HEK293 (cell line): ENCODE results near the gene TIGD2.

Experiments
- CTCF ChIA-PET: fragments of 350-600 bp; formaldehyde crosslinking; extraction: SDS; loops from one replicate; lab custom pipeline; 2021; ENCODE audit warnings: antibody characterized with exemption; lab: Yijun Ruan, JAX
- POLR2A ChIA-PET: fragments of 300-600 bp; formaldehyde crosslinking; extraction: SDS; loops from one replicate; lab custom pipeline; 2020; ENCODE audit warnings: antibody characterized with exemption, inconsistent platforms; lab: Yijun Ruan, JAX
- H3K27ac ChIP-seq: fragments of 200-500 bp; sonication (Bioruptor generic); 2 replicates; pipeline ENCODE4 v1.5.1; 2014; ENCODE audit warnings: low read depth, low read length, control low read depth, inconsistent platforms; ENCODE audit errors: extremely low read depth
- H3K36me3 ChIP-seq, 2 experiments: fragments of 200-500 bp in 1 of 2; sonication (Bioruptor generic) in 1 of 2; 1 replicate in 1 of 2; 2 replicates in 1 of 2; pipeline ENCODE4 v1.5.1; 2014 to 2017; ENCODE audit warnings: inconsistent platforms in 2 of 2, low read length in 2 of 2; ENCODE audit not compliant: control insufficient read depth in 2 of 2, insufficient read depth in 1 of 2
- H3K4me1 ChIP-seq: fragments of 200-500 bp; sonication (Bioruptor generic); 2 replicates; pipeline ENCODE4 v1.5.1; 2014; ENCODE audit warnings: mild to moderate bottlenecking, low read length, inconsistent platforms; ENCODE audit not compliant: control insufficient read depth, insufficient read depth
- H3K4me3 ChIP-seq: 2 replicates; pipeline ENCODE4 v1.5.1; 2011; ENCODE audit warnings: low read depth, mild to moderate bottlenecking, control low read depth, low read length, moderate library complexity
- H3K9me3 ChIP-seq: fragments of 200-500 bp; sonication (Bioruptor generic); 2 replicates; pipeline ENCODE4 v1.5.1; 2014; ENCODE audit warnings: low read depth, low read length, inconsistent platforms; ENCODE audit not compliant: control insufficient read depth, insufficient read depth
- CTCF ChIP-seq: fragments of 450-650 bp; formaldehyde crosslinking; IDR thresholded peaks from 2 replicates; pipeline ENCODE4 v1.5.1; 2016; ENCODE audit warnings: missing biosample characterization, missing genetic modification characterization
- GFI1B ChIP-seq: fragments of 450-650 bp; formaldehyde crosslinking; IDR thresholded peaks from 2 replicates; pipeline ENCODE4 v1.5.1; 2016; ENCODE audit warnings: missing biosample characterization, missing genetic modification characterization
- GLIS1 ChIP-seq: fragments of 450-650 bp; formaldehyde crosslinking; IDR thresholded peaks from 2 replicates; pipeline ENCODE4 v1.5.1; 2016; ENCODE audit warnings: missing biosample characterization, missing genetic modification characterization
- HOXA7 ChIP-seq: sonication (generic); formaldehyde crosslinking; IDR thresholded peaks from 2 replicates; pipeline ENCODE4 v1.8.1; 2022; ENCODE audit warnings: missing genetic modification reagents, borderline replicate concordance
- IKZF3 ChIP-seq: fragments of 450-650 bp; IDR thresholded peaks from 2 replicates; pipeline ENCODE4 v1.5.0; 2018; ENCODE audit warnings: missing biosample characterization, mild to moderate bottlenecking, missing genetic modification characterization, moderate library complexity
- KLF10 ChIP-seq: fragments of 450-650 bp; IDR thresholded peaks from 2 replicates; pipeline ENCODE4 v1.5.1; 2018; ENCODE audit warnings: missing biosample characterization, mild to moderate bottlenecking, missing genetic modification characterization
- KLF7 ChIP-seq: fragments of 450-650 bp; formaldehyde crosslinking; IDR thresholded peaks from 2 replicates; pipeline ENCODE4 v1.5.1; 2016; ENCODE audit warnings: missing biosample characterization, missing genetic modification characterization, borderline replicate concordance
- OVOL3 ChIP-seq: fragments of 450-650 bp; formaldehyde crosslinking; IDR thresholded peaks from 2 replicates; pipeline ENCODE4 v1.5.1; 2016; ENCODE audit warnings: missing biosample characterization, missing genetic modification characterization
- RBAK ChIP-seq: fragments of 450-650 bp; formaldehyde crosslinking; IDR thresholded peaks from 2 replicates; pipeline ENCODE4 v1.5.1; 2016; ENCODE audit warnings: missing biosample characterization, missing genetic modification characterization
- SP3 ChIP-seq: fragments of 450-650 bp; formaldehyde crosslinking; IDR thresholded peaks from 2 replicates; pipeline ENCODE4 v1.5.1; 2016; ENCODE audit warnings: missing biosample characterization, missing genetic modification characterization
- YY1 ChIP-seq: fragments of 450-650 bp; formaldehyde crosslinking; IDR thresholded peaks from 2 replicates; pipeline ENCODE4 v1.5.1; 2018; ENCODE audit warnings: missing biosample characterization, missing genetic modification characterization
- ZBTB17 ChIP-seq: fragments of 450-650 bp; formaldehyde crosslinking; IDR thresholded peaks from 2 replicates; pipeline ENCODE4 v1.5.1; 2016; ENCODE audit warnings: missing biosample characterization, missing genetic modification characterization
- ZFP37 ChIP-seq: fragments of 450-650 bp; formaldehyde crosslinking; IDR thresholded peaks from 2 replicates; pipeline ENCODE4 v1.5.1; 2016; ENCODE audit warnings: missing biosample characterization, missing genetic modification characterization
- ZIC2 ChIP-seq: fragments of 450-650 bp; formaldehyde crosslinking; IDR thresholded peaks from 2 replicates; pipeline ENCODE4 v1.5.1; 2016; ENCODE audit warnings: missing biosample characterization, missing genetic modification characterization
- ZNF155 ChIP-seq: fragments of 450-650 bp; formaldehyde crosslinking; IDR thresholded peaks from 2 replicates; pipeline ENCODE4 v1.5.1; 2016; ENCODE audit warnings: missing biosample characterization, missing genetic modification characterization
- ZNF157 ChIP-seq: fragments of 450-650 bp; formaldehyde crosslinking; IDR thresholded peaks from 2 replicates; pipeline ENCODE4 v1.5.1; 2016; ENCODE audit warnings: missing biosample characterization, missing genetic modification characterization
- ZNF169 ChIP-seq: fragments of 450-650 bp; formaldehyde crosslinking; IDR thresholded peaks from 2 replicates; pipeline ENCODE4 v1.5.1; 2016; ENCODE audit warnings: missing biosample characterization, missing genetic modification characterization
- ZNF174 ChIP-seq: fragments of 450-650 bp; formaldehyde crosslinking; IDR thresholded peaks from 2 replicates; pipeline ENCODE4 v1.5.0; 2017; ENCODE audit warnings: missing biosample characterization, mild to moderate bottlenecking, missing genetic modification characterization
- ZNF280C ChIP-seq: fragments of 450-650 bp; formaldehyde crosslinking; IDR thresholded peaks from 2 replicates; pipeline ENCODE4 v1.5.1; 2016; ENCODE audit warnings: missing biosample characterization, missing genetic modification characterization
- ZNF341 ChIP-seq: fragments of 450-650 bp; formaldehyde crosslinking; IDR thresholded peaks from 2 replicates; pipeline ENCODE4; 2016; ENCODE audit warnings: low read depth, missing biosample characterization, missing genetic modification characterization
- ZNF510 ChIP-seq: fragments of 450-650 bp; formaldehyde crosslinking; IDR thresholded peaks from 2 replicates; pipeline ENCODE4 v1.5.1; 2018; ENCODE audit warnings: mild to moderate bottlenecking, missing genetic modification characterization, missing biosample characterization; ENCODE audit not compliant: insufficient replicate concordance
- ZNF555 ChIP-seq: fragments of 450-650 bp; formaldehyde crosslinking; conservative IDR thresholded peaks from 2 replicates; pipeline ENCODE4 v1.5.1; 2017; ENCODE audit warnings: missing biosample characterization, mild to moderate bottlenecking, missing genetic modification characterization, inconsistent platforms
- ZNF596 ChIP-seq: fragments of 450-650 bp; IDR thresholded peaks from 2 replicates; pipeline ENCODE4 v1.5.0; 2018; ENCODE audit warnings: missing biosample characterization, mild to moderate bottlenecking, missing genetic modification characterization, moderate library complexity
- ZNF639 ChIP-seq: fragments of 450-650 bp; formaldehyde crosslinking; IDR thresholded peaks from 2 replicates; pipeline ENCODE4 v1.5.1; 2016; ENCODE audit warnings: missing biosample characterization, missing genetic modification characterization
- ZNF658 ChIP-seq: fragments of 450-650 bp; formaldehyde crosslinking; IDR thresholded peaks from 2 replicates; pipeline ENCODE4; 2016; ENCODE audit warnings: missing biosample characterization, missing genetic modification characterization
- ZNF837 ChIP-seq: fragments of 450-650 bp; formaldehyde crosslinking; IDR thresholded peaks from 2 replicates; pipeline ENCODE4 v1.5.1; 2016; ENCODE audit warnings: missing biosample characterization, missing genetic modification characterization
- ZSCAN23 ChIP-seq: fragments of 450-650 bp; formaldehyde crosslinking; IDR thresholded peaks from 2 replicates; pipeline ENCODE4 v1.5.1; 2016; ENCODE audit warnings: missing biosample characterization, missing genetic modification characterization
- TF ChIP-seq, protein P1 (sequence below): fragments of 450-650 bp; formaldehyde crosslinking; IDR thresholded peaks from 2 replicates; pipeline ENCODE4 v1.5.1; 2017; ENCODE audit warnings: missing biosample characterization, missing genetic modification characterization
- TF ChIP-seq, protein P2 (sequence below): fragments of 450-650 bp; formaldehyde crosslinking; optimal IDR thresholded peaks from 2 replicates; pipeline ENCODE3; 2016; ENCODE audit warnings: missing biosample characterization, mild to moderate bottlenecking, missing genetic modification characterization

The TIGD2 gene

GRCh38 chr4:89110986-89111832 is at the start of gene TIGD2:
TIGD2 (plus strand) TSS chr4:89111533; CDS start chr4:89112975, 1,442 bp downstream.
- no peaks in the 10 kb centered on the region for H3K9me3 ChIP-seq
- H3K4me3 ChIP-seq, result peak within 1 kb of the TSS; percentile 69
- H3K36me3 ChIP-seq, result peaks cover 0 to 4% of the 10 kb centered on the region in 2 experiments; a peak in 1 of 3 replicates
- CTCF ChIA-PET, result interaction anchor here (0.5 to 0.6 kb wide), 3 partner anchors 43 to 331 kb away, joined by 3 read pairs; partner anchors contain the start of gene FAM13A
- H3K4me1 ChIP-seq, result no peaks in the 10 kb centered on the region
- POLR2A ChIA-PET, result no interaction called here
- H3K27ac ChIP-seq, result peak within 1 kb of the TSS; percentile 65; the same call in 1 of the 2 replicates
- 0 out of 2 replicates have a peak, but pooled peaks have one; percentile 26 for TF ChIP-seq YY1 (tag by site-specific recombination)
- no peak for TF ChIP-seq ZNF174 (tag by site-specific recombination)
- TF ChIP-seq ZNF157 (tag by site-specific recombination), result no peak
- 0 out of 2 replicates have a peak, but pooled peaks have one; percentile 52 for TF ChIP-seq ZFP37
- TF ChIP-seq, protein P1, sequence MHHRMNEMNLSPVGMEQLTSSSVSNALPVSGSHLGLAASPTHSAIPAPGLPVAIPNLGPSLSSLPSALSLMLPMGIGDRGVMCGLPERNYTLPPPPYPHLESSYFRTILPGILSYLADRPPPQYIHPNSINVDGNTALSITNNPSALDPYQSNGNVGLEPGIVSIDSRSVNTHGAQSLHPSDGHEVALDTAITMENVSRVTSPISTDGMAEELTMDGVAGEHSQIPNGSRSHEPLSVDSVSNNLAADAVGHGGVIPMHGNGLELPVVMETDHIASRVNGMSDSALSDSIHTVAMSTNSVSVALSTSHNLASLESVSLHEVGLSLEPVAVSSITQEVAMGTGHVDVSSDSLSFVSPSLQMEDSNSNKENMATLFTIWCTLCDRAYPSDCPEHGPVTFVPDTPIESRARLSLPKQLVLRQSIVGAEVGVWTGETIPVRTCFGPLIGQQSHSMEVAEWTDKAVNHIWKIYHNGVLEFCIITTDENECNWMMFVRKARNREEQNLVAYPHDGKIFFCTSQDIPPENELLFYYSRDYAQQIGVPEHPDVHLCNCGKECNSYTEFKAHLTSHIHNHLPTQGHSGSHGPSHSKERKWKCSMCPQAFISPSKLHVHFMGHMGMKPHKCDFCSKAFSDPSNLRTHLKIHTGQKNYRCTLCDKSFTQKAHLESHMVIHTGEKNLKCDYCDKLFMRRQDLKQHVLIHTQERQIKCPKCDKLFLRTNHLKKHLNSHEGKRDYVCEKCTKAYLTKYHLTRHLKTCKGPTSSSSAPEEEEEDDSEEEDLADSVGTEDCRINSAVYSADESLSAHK (tag by site-specific recombination), result peak; percentile 33; the same call in 1 of the 2 replicates
- TF ChIP-seq SP3 (tag by site-specific recombination), result peak; percentile 48
- peak; percentile 37 for TF ChIP-seq ZIC2
- peak; percentile 30; the same call in 1 of the 2 replicates for TF ChIP-seq IKZF3 (tag by site-specific recombination)
- TF ChIP-seq ZNF155 (tag by site-specific recombination), result no peak
- 0 out of 2 replicates have a peak, but pooled peaks have one; percentile 28 for TF ChIP-seq KLF7 (tag by site-specific recombination)
- peak; percentile 56; the same call in 1 of the 2 replicates for TF ChIP-seq KLF10
- TF ChIP-seq ZBTB17 (tag by site-specific recombination), result peak; percentile 61
- no peak for TF ChIP-seq GFI1B (tag by site-specific recombination)
- no peak for TF ChIP-seq ZNF510 (tag by site-specific recombination)
- TF ChIP-seq, protein P2, sequence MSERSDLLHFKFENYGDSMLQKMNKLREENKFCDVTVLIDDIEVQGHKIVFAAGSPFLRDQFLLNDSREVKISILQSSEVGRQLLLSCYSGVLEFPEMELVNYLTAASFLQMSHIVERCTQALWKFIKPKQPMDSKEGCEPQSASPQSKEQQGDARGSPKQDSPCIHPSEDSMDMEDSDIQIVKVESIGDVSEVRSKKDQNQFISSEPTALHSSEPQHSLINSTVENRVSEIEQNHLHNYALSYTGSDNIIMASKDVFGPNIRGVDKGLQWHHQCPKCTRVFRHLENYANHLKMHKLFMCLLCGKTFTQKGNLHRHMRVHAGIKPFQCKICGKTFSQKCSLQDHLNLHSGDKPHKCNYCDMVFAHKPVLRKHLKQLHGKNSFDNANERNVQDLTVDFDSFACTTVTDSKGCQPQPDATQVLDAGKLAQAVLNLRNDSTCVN (tag by site-specific recombination), result peak; percentile 90
- TF ChIP-seq ZSCAN23 (tag by site-specific recombination), result no peak
- TF ChIP-seq ZNF341 (tag by site-specific recombination), result peak; percentile 24; the same call in 1 of the 2 replicates
- no peak for TF ChIP-seq ZNF658 (tag by site-specific recombination)
- 0 out of 2 replicates have a peak, but pooled peaks have one; percentile 23 for TF ChIP-seq ZNF639
- TF ChIP-seq ZNF837 (tag by site-specific recombination), result no peak
- TF ChIP-seq RBAK (tag by site-specific recombination), result no peak
- TF ChIP-seq OVOL3, result no peak
- TF ChIP-seq ZNF169 (tag by site-specific recombination), result no peak
- TF ChIP-seq GLIS1, result peak; percentile 76
- TF ChIP-seq ZNF555, result no peak
- no peak for TF ChIP-seq ZNF596
- no peak for TF ChIP-seq HOXA7 (CRISPR knock-in tag)
- peak; percentile 82 for TF ChIP-seq CTCF (tag by site-specific recombination)
- TF ChIP-seq ZNF280C (tag by site-specific recombination), result no peak
